Nephron progenitor cell (in vitro differentiated cells): ENCODE results near the gene NBEA.

ENCODE experiments used
- DNase-seq: peaks from one replicate; pipeline ENCODE4 v3.0.0; 2021
- H3K27ac Mint-ChIP-seq: 2 replicates; pipeline ENCODE4 v1.8.0; 2021; ENCODE audit warnings: mild to moderate bottlenecking, moderate library complexity, mixed read lengths
- H3K27me3 Mint-ChIP-seq: 2 replicates; pipeline ENCODE4 v1.8.0; 2021; ENCODE audit warnings: mild to moderate bottlenecking, low read depth, mixed read lengths; ENCODE audit not compliant: poor library complexity
- H3K36me3 Mint-ChIP-seq: 2 replicates; pipeline ENCODE4 v1.8.0; 2021; ENCODE audit warnings: low read depth, mixed read lengths
- H3K4me1 Mint-ChIP-seq: 2 replicates; pipeline ENCODE4 v1.8.0; 2021; ENCODE audit warnings: mixed read lengths
- H3K4me3 Mint-ChIP-seq: 2 replicates; pipeline ENCODE4 v1.8.0; 2021; ENCODE audit warnings: mild to moderate bottlenecking, moderate library complexity, mixed read lengths
- H3K9me3 Mint-ChIP-seq: 2 replicates; pipeline ENCODE4 v1.8.0; 2021; ENCODE audit warnings: mild to moderate bottlenecking, moderate library complexity, mixed read lengths
- TF ChIP-seq, protein P1 (sequence below): fragments of 200-600 bp; sonication (generic); IDR thresholded peaks from 2 replicates; pipeline ENCODE4 v1.5.0; 2021; ENCODE audit warnings: antibody characterized with exemption

The NBEA gene

DNA sequence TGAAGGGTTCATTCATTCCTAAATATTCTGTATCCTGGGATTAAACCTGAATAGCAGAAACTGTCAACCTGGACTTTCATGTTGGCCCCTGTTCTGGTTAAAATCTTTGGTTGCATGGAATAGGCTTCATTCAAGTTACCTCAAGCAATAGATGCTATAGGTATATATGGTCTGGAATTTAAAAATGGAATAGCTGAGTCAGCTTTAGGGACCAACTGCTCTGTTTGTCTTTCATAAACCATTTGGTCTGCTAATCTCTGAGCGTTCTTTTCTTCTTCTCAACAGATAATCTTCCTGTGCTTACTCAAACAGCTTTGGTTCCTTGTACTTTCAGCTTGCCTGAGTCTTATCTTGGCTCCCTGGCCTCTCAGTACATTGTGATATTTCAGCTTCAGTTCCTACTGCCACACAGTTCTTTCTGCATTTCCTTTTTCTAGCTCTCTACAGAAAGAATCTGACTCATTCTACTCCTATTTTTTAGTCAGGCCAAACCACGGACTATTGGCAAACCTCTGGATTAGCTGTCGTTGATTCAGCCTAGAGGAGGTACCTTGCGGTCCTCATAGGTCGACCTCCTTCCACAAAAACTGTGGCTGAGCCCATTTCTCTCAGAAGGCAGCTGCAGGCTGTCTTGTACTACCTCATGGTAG lies 570.3 kb downstream of the NBEA start:
- no peaks in the 10 kb centered on the region for H3K36me3 Mint-ChIP-seq
- H3K4me3 Mint-ChIP-seq, result no peak overlapping the region
- H3K27ac Mint-ChIP-seq, result no peak overlapping the region
- TF ChIP-seq, protein P1, sequence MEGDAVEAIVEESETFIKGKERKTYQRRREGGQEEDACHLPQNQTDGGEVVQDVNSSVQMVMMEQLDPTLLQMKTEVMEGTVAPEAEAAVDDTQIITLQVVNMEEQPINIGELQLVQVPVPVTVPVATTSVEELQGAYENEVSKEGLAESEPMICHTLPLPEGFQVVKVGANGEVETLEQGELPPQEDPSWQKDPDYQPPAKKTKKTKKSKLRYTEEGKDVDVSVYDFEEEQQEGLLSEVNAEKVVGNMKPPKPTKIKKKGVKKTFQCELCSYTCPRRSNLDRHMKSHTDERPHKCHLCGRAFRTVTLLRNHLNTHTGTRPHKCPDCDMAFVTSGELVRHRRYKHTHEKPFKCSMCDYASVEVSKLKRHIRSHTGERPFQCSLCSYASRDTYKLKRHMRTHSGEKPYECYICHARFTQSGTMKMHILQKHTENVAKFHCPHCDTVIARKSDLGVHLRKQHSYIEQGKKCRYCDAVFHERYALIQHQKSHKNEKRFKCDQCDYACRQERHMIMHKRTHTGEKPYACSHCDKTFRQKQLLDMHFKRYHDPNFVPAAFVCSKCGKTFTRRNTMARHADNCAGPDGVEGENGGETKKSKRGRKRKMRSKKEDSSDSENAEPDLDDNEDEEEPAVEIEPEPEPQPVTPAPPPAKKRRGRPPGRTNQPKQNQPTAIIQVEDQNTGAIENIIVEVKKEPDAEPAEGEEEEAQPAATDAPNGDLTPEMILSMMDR, result no peak
- DNase-seq, result no peak
- H3K4me1 Mint-ChIP-seq, result no peaks in the 10 kb centered on the region
- no peaks in the 10 kb centered on the region for H3K27me3 Mint-ChIP-seq
- H3K9me3 Mint-ChIP-seq, result no peaks in the 10 kb centered on the region

DNA sequence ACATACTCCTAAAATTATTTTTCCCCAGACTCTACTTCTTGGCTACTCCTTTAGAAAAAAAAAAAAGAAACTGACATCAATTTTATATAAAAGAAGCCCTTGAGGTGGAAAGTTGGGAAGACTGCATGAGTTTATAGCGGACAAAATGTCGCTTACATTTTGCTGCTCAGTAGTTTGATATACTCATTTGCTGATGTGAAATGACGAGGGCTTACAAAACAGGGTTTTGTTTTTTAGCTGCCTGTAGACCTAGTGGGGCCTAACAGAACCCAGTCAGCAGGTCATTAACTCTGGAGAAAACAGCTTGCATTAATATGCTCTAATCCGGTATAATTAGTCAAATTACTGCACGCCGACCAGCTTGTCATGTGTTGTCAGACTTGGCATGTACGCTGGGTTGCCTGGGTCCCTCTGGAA lies 572.0 kb downstream of the NBEA start:
- TF ChIP-seq, protein P1, result no peak
- Mint-ChIP-seq H3K4me1 (no peaks in the 10 kb centered on the region), H3K27ac (no peak overlapping the region), H3K36me3 (no peaks in the 10 kb centered on the region), H3K27me3 (no peaks in the 10 kb centered on the region), H3K9me3 (no peaks in the 10 kb centered on the region), H3K4me3 (no peak overlapping the region)
- DNase-seq, result no peak

DNA sequence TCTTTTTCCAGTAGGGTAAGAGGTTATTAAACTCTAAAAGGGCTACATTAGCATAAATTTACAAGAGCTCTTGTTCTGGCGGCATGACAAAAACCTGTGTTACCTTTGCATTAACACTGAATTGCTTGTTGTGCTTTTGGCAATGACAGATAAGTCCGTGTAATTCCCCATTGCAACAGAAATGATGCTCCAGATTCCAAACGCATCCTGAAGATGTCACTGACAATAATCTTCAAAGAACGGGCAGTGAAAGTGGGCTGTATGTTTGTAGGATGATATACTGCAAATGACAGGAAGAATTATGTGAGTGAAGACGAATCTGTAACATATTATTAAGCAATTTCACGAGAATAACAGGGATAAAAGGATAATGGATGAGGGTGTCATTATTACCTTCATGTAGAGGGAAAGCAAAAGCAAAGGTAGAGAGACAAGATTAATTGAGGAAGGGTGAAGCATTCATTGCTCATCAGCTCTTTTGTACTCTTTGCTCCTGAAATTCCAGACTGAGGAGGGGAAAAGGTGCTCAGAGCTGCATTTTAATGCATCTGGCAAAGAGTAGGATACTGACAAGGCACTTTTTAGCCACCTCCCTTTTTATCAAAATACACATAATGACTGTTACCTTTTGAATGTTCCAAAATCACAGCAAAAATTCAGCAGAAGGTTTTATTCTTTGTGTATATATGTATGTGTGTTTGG lies 572.9 kb downstream of the NBEA start:
- Mint-ChIP-seq H3K36me3 (no peaks in the 10 kb centered on the region), H3K27ac (no peak overlapping the region), H3K27me3 (no peaks in the 10 kb centered on the region), H3K9me3 (no peaks in the 10 kb centered on the region), H3K4me1 (no peaks in the 10 kb centered on the region), H3K4me3 (no peak overlapping the region)
- DNase-seq, result no peak
- TF ChIP-seq, protein P1, result no peak

DNA sequence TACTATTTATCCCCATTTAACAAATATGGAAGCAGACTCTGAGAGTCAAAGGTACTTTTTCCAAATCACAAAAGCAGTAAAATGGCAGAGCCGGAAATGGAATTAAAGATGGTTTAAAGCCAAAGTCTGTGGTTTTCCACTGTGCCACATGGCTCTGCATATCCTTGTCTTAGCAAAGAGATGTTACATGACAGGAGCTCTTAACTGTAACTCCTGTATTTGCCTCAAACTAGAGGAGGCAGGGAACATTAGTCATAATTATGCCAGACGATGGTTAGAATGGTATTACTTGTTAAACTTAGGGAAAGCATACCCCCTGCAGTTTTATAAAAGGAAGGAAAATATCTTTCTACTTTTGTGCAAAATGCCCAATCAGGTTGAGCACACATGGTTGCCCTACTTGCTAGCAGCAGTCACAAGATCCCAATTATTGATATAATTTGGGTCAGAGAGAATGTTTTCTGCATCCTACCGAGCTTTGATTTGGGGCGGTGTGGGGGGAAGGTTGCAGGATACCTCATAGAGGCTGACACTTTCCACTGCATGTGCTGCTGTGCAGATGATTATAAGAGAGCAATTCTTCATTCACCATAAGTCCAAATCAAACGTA lies 576.4 kb downstream of the NBEA start:
- TF ChIP-seq, protein P1, result no peak
- H3K4me3 Mint-ChIP-seq, result no peak overlapping the region
- no peak overlapping the region for H3K27ac Mint-ChIP-seq
- H3K36me3 Mint-ChIP-seq, result no peaks in the 10 kb centered on the region
- peaks cover 3% of the 10 kb centered on the region for H3K27me3 Mint-ChIP-seq
- no peaks in the 10 kb centered on the region for H3K4me1 Mint-ChIP-seq
- H3K9me3 Mint-ChIP-seq, result peaks cover 3% of the 10 kb centered on the region
- DNase-seq, result no peak

DNA sequence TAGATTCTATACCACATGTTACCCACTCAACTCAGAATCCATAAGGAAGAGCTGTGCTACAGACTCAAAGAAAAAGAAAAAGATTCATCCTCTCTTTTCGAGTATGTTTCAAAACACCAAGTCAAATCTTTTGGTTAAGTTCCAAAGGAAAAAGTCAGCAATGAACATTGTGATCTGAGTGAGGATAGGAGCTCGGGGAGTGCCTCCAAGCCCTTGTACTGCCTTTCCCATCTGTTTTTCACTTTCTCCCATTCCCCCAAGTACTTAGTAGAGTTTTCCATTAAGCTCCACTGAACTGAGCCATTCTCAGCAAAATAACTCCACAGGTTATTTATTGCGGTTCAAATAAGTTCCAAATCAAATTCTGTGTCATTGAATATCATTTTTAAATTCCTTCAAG lies 582.1 kb downstream of the NBEA start:
- no peak for DNase-seq
- Mint-ChIP-seq H3K36me3 (no peaks in the 10 kb centered on the region), H3K4me1 (no peaks in the 10 kb centered on the region), H3K9me3 (peaks cover 3% of the 10 kb centered on the region), H3K27ac (no peak overlapping the region), H3K4me3 (no peak overlapping the region), H3K27me3 (peaks cover 3% of the 10 kb centered on the region)
- TF ChIP-seq, protein P1, result no peak
